GM12878 (cell line): ENCODE data around the gene UBE2G2. TPM values are rescaled to one million over a fixed set of nuclear protein-coding genes. Genes with fewer than 3 reads are reported as not detected.
A peak's percentile ranks its signal among the peaks of the same experiment; 100 is the strongest.

ENCODE experiments used
- ATAC-seq: fragments of 200-7000 bp; cut with Tn5 transposase; 3 replicates; pipeline ENCODE4 v1.9.1; 2020; ENCODE audit warnings: mild to moderate bottlenecking, moderate library complexity
- BruUV-seq: library from RNA; stranded (reverse); fragments of 400-500 nt; replicated peaks from 2 replicates; lab custom pipeline; 2021; lab: Mats Ljungman, UMichigan
- CTCF ChIA-PET: fragments of 300-600 bp; sonication (Branson Sonifier 250); formaldehyde crosslinking; extraction: SDS; loops from one replicate; lab custom pipeline; 2021; ENCODE audit warnings: inconsistent platforms; lab: Yijun Ruan, JAX
- POLR2A ChIA-PET: fragments of 350-600 bp; formaldehyde crosslinking; extraction: SDS; loops from one replicate; lab custom pipeline; 2021; ENCODE audit warnings: inconsistent platforms; lab: Charles Lee
- RAD21 ChIA-PET: fragments of 300-600 bp; sonication (Branson Sonifier 250); formaldehyde crosslinking; loops from one replicate; lab custom pipeline; 2023; ENCODE audit warnings: antibody characterized with exemption; ENCODE audit not compliant: unreplicated experiment; lab: Charles Lee
- SMC1A ChIA-PET: fragments of 300-600 bp; sonication (Branson Sonifier 250); formaldehyde crosslinking; loops from one replicate; lab custom pipeline; 2023; ENCODE audit not compliant: unreplicated experiment, uncharacterized antibody; lab: Charles Lee
- DNase-seq: peaks from one replicate; pipeline ENCODE4 v3.0.0-alpha.2; 2011; ENCODE audit warnings: low read depth, low spot score
- FAIRE-seq: peaks from 3 replicates; lab custom pipeline; 2011; peaks lifted over from hg19 to GRCh38; lab: Jason Lieb, UNC
- H2AFZ ChIP-seq: 2 replicates; pipeline ENCODE4 v1.6.0; 2011; ENCODE audit warnings: low read depth, low read length, control low read depth; ENCODE audit not compliant: control insufficient read depth
- H3K27ac ChIP-seq: 2 replicates; pipeline ENCODE4 v1.5.1; 2011; ENCODE audit warnings: control low read depth; ENCODE audit not compliant: control insufficient read depth, insufficient read depth
- H3K27me3 ChIP-seq, 2 experiments: replicated peaks in 1 of 2; 2 replicates each; pipeline versions ENCODE4 v1.6.0 to v1.6.1; 2011; ENCODE audit warnings: low read length in 1 of 2; ENCODE audit not compliant: control insufficient read depth in 2 of 2, insufficient read depth in 2 of 2
- H3K36me3 ChIP-seq, 2 experiments: 2 replicates each; pipeline ENCODE4 v1.5.1; 2011; ENCODE audit warnings: low read length in 1 of 2; ENCODE audit not compliant: control insufficient read depth in 2 of 2, insufficient read depth in 2 of 2
- H3K4me1 ChIP-seq: 2 replicates; pipeline ENCODE4 v1.6.1; 2011; ENCODE audit warnings: mild to moderate bottlenecking, low read length, moderate library complexity, mixed read lengths; ENCODE audit not compliant: control insufficient read depth, insufficient read depth
- H3K4me2 ChIP-seq: 2 replicates; pipeline ENCODE4 v1.6.0; 2011; ENCODE audit warnings: control low read depth; ENCODE audit not compliant: control insufficient read depth, insufficient read depth
- H3K4me3 ChIP-seq: fragments of 200-600 bp; sonication (generic); 2 replicates; pipeline ENCODE4 v1.5.1; 2016
- H3K79me2 ChIP-seq: 2 replicates; pipeline ENCODE4 v1.6.0; 2011; ENCODE audit warnings: low read length; ENCODE audit not compliant: control insufficient read depth, insufficient read depth
- H3K9ac ChIP-seq: 2 replicates; pipeline ENCODE4 v1.8.0; 2011; ENCODE audit warnings: low read length, control low read depth, mixed read lengths; ENCODE audit not compliant: control insufficient read depth, insufficient read depth
- H3K9me3 ChIP-seq: replicated peaks from 3 replicates; pipeline ENCODE4 v1.5.1; 2011; ENCODE audit warnings: mild to moderate bottlenecking, low read length; ENCODE audit not compliant: control insufficient read depth, insufficient read depth
- H4K20me1 ChIP-seq: 2 replicates; pipeline ENCODE4 v1.6.0; 2011; ENCODE audit not compliant: control insufficient read depth, insufficient read depth
- BMI1 ChIP-seq: fragments of 450-650 bp; IDR thresholded peaks from 2 replicates; pipeline ENCODE4 v1.6.1; 2016; ENCODE audit warnings: mild to moderate bottlenecking, moderate library complexity, borderline replicate concordance
- BRCA1 ChIP-seq: IDR thresholded peaks from 2 replicates; pipeline ENCODE4 v1.6.1; 2011; ENCODE audit warnings: low read depth, low read length, improper control_type of control experiment
- CBX5 ChIP-seq: sonication (generic); IDR thresholded peaks from 2 replicates; pipeline ENCODE4 v1.6.1; 2016; ENCODE audit warnings: low read depth, moderate library complexity, mild to moderate bottlenecking, inconsistent platforms
- CHD2 ChIP-seq: IDR thresholded peaks from 2 replicates; pipeline ENCODE4 v1.6.1; 2011; ENCODE audit warnings: low read depth, low read length, improper control_type of control experiment, borderline replicate concordance
- EGR1 ChIP-seq, 2 experiments: IDR thresholded peaks; 1 replicate in 1 of 2; 2 replicates in 1 of 2; pipeline ENCODE4 v1.6.1; 2011 to 2012; ENCODE audit warnings: low read depth in 2 of 2, low read length in 2 of 2, borderline replicate concordance in 1 of 2, mild to moderate bottlenecking in 1 of 2, moderate library complexity in 1 of 2
- FOXM1 ChIP-seq: IDR thresholded peaks from 2 replicates; pipeline ENCODE4 v1.6.1; 2012; ENCODE audit warnings: low read depth, mild to moderate bottlenecking, inconsistent platforms, low read length, moderate library complexity
- GABPA ChIP-seq: IDR thresholded peaks from 2 replicates; pipeline ENCODE4 v1.6.1; 2014; ENCODE audit warnings: antibody characterized with exemption, low read depth, mild to moderate bottlenecking, inconsistent platforms
- KDM1A ChIP-seq: fragments of 200-600 bp; sonication (generic); IDR thresholded peaks from 2 replicates; pipeline ENCODE4 v1.6.1; 2016; ENCODE audit warnings: borderline replicate concordance
- MEF2A ChIP-seq: IDR thresholded peaks from 2 replicates; pipeline ENCODE4 v1.6.1; 2011; ENCODE audit warnings: low read depth, mild to moderate bottlenecking, low read length, moderate library complexity; ENCODE audit not compliant: insufficient read depth
- MTA3 ChIP-seq: IDR thresholded peaks from 2 replicates; pipeline ENCODE4 v1.6.1; 2012; ENCODE audit warnings: low read length, inconsistent platforms, borderline replicate concordance
- POLR2AphosphoS2 ChIP-seq: IDR thresholded peaks from 2 replicates; pipeline ENCODE4 v1.6.1; 2011; ENCODE audit warnings: low read depth, mild to moderate bottlenecking, low read length, improper control_type of control experiment, moderate library complexity
- SMAD1 ChIP-seq: fragments of 450-650 bp; IDR thresholded peaks from 2 replicates; pipeline ENCODE4 v1.6.1; 2018; ENCODE audit warnings: mild to moderate bottlenecking, low read depth; ENCODE audit not compliant: partially characterized antibody
- SREBF2 ChIP-seq: IDR thresholded peaks from 2 replicates; pipeline ENCODE4 v1.6.1; 2012; ENCODE audit warnings: mild to moderate bottlenecking, low read length
- SRF ChIP-seq, 2 experiments: IDR thresholded peaks; 2 replicates each; pipeline ENCODE4 v1.6.1; 2011; ENCODE audit warnings: low read depth in 2 of 2, low read length in 2 of 2, mild to moderate bottlenecking in 1 of 2, moderate library complexity in 1 of 2
- STAT3 ChIP-seq: IDR thresholded peaks from 2 replicates; pipeline ENCODE4 v1.6.1; 2011; ENCODE audit warnings: low read depth, low read length, improper control_type of control experiment
- WGBS: methylation state at CpG from one replicate; pipeline ENCODE4 v1.1.6; 2016; ENCODE audit warnings: low lambda C conversion rate; ENCODE audit not compliant: insufficient replicate concordance, insufficient coverage; ENCODE audit errors: missing lambda C conversion rate; 5-methylcytosine and 5-hydroxymethylcytosine counted together
- in situ Hi-C: fragments of 300-500 bp; cut with MboI; formaldehyde crosslinking; loops from 9 replicates; pipeline ENCODE4 v1.14.3; 2018; ENCODE audit warnings: mixed read lengths
- intact Hi-C: fragments of 100-400 bp; cut with micrococcal nuclease; formaldehyde crosslinking; loops from one replicate; pipeline ENCODE4 v1.14.2; 2022; ENCODE audit not compliant: unreplicated experiment
- polyA plus RNA-seq, 11 experiments: library from polyadenylated mRNA; depleted of rRNA in 4 of 11; unstranded in 6 of 11; stranded (reverse) in 5 of 11; fragments of >200 nt; fragmentation: Nextera tagmentation in 4 of 11; fragmentation: Illumina TruSeq in 1 of 11; extraction: Ambion mirVana in 4 of 11; extraction: Trizol in 1 of 11; gene quantifications; 1 replicate in 1 of 11; 2 replicates in 10 of 11; pipeline versions ENCODE4 v1.2.1 to v1.2.3, GENCODE V29; 2011 to 2016; ENCODE audit warnings: inconsistent platforms in 2 of 11, missing spikeins in 2 of 11, low read depth in 1 of 11
- total RNA-seq, 4 experiments: library from RNA; depleted of rRNA in 3 of 4; stranded (reverse); fragments of >200 nt in 3 of 4; fragmentation: Illumina TruSeq in 1 of 4; extraction: Trizol in 1 of 4; gene quantifications; 2 replicates each; pipeline versions ENCODE4 v1.2.1 to v1.2.3, GENCODE V29; 2013 to 2021
- TF ChIP-seq, protein P1 (sequence below): fragments of 450-650 bp; IDR thresholded peaks from 2 replicates; pipeline ENCODE4 v1.6.1; 2017; ENCODE audit warnings: mild to moderate bottlenecking, low read depth, inconsistent platforms; ENCODE audit not compliant: poor library complexity, severe bottlenecking

Gene UBE2G2
- total and polyA plus RNA-seq, 10 of the 15 experiments (the other 5 are each of a cell fraction or from before 2014, with no cell fraction given), result 27.0 to 139 (median 75.9) TPM

DNA sequence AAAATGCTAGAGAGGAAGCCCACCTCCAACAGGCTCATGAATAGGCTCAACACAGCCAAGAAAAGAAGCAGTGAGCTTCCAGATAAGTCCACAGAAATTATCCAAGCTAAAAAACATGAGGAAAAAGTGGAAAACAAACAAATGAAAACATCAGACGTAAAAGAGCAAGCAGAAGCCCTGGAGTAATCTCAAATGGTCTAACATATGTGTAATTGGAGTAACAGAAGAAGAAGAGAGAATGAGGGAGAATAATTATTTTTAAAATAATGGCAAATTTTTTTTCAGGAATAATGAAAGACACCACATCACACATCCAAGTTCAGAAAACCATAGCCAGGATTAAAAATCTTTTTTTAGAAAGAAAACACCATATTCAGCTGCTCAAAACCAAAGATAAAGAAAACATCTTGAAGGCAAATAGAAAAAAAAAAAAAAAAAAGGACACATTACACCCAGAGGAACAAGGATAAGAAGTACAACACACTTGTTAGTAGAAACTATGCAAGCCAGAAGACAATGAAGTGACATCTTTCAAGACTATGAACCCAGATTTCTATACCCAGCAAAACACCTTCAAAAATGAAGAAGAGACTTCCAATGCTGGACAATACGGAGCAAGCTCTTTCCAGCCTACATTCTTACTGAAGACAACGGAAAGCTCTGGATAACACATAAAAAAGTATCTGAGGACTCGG, 26.9 kb upstream of the UBE2G2 start:
- FAIRE-seq (no peak), ATAC-seq (no peak), DNase-seq (no peak)
- H3K79me2 ChIP-seq, result no peaks in the 10 kb centered on the region
- H2AFZ ChIP-seq, result no peak overlapping the region
- H3K4me3 ChIP-seq, result no peak overlapping the region
- ChIA-PET CTCF (interaction anchor here (0.7 to 1.6 kb wide), 2 partner anchors 27 to 533 kb away, joined by 3 to 6 read pairs; partner anchors contain the start of gene UBE2G2), POLR2A (no interaction called here), RAD21 (no interaction called here), SMC1A (no interaction called here)
- no peak overlapping the region for H3K9ac ChIP-seq
- TF ChIP-seq CBX5 (0 out of 2 replicates have a peak, but pooled peaks have one; percentile 33), POLR2AphosphoS2 (no peak)
- in situ Hi-C loops (no loop called here), intact Hi-C loops (no loop called here)
- H3K4me2 ChIP-seq, result no peak overlapping the region
- no peak overlapping the region for H3K27ac ChIP-seq
- 5% methylated on average over 4 of the region's 4 CpGs for WGBS
- H3K27me3 ChIP-seq, result no peaks in the 10 kb centered on the region
- no peaks in the 10 kb centered on the region for H3K4me1 ChIP-seq
- no peaks in the 10 kb centered on the region for H3K36me3 ChIP-seq
- H3K9me3 ChIP-seq, result peaks cover 8% of the 10 kb centered on the region
- no peaks in the 10 kb centered on the region for H4K20me1 ChIP-seq
- BruUV-seq, result no TSS peak

DNA sequence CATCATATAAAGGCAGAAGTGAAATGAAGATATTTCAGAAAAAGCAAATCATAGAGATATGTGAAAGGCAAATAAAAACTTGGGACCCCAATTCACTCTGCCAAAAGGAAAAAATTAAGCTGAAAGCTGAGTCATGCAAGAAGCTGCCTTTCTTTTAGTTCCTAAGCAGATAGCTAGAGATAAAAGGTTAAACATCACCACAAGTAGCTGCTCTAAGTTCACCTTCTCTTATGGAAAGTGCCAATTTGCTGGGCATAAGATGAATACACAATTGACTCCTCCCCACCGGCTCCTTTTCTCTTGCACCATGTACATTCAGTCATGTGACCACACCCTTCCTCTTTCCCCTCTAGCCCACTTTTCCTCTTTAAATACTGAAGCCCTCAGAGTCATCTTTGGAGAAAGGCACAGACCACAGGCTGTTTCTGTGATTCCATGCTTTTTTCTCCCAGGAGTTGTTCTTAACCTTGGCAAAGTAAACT, 21.6 kb upstream of the UBE2G2 start:
- no peak overlapping the region for H3K27ac ChIP-seq
- no peak overlapping the region for H3K4me2 ChIP-seq
- ChIA-PET CTCF (interaction anchor here (1.6 kb wide), 1 partner anchor 23 kb away, joined by 5 read pairs; no protein-coding TSS in a partner anchor), SMC1A (no interaction called here), RAD21 (interaction anchor here (0.6 to 0.7 kb wide), 2 partner anchors 34 to 50 kb away, joined by 3 to 4 read pairs; partner anchors contain the start of gene PTTG1IP), POLR2A (no interaction called here)
- no peaks in the 10 kb centered on the region for H4K20me1 ChIP-seq
- H3K79me2 ChIP-seq, result no peaks in the 10 kb centered on the region
- no peak overlapping the region for H2AFZ ChIP-seq
- H3K4me3 ChIP-seq, result no peak overlapping the region
- WGBS, result 94% methylated on average over 1 of the region's 1 CpG
- no peaks in the 10 kb centered on the region for H3K36me3 ChIP-seq
- H3K9me3 ChIP-seq, result peaks cover 10% of the 10 kb centered on the region
- no peak overlapping the region for H3K9ac ChIP-seq
- no peaks in the 10 kb centered on the region for H3K4me1 ChIP-seq
- DNase-seq, result no peak
- no TSS peak for BruUV-seq
- ATAC-seq, result no peak
- FAIRE-seq, result no peak
- intact Hi-C loops (no loop called here), in situ Hi-C loops (no loop called here)
- H3K27me3 ChIP-seq, result no peaks in the 10 kb centered on the region
- TF ChIP-seq SMAD1, result no peak
- no peak for TF ChIP-seq KDM1A
- TF ChIP-seq SREBF2, result no peak
- no peak for TF ChIP-seq GABPA
- TF ChIP-seq FOXM1, result no peak
- no peak for TF ChIP-seq BRCA1
- no peak for TF ChIP-seq STAT3
- TF ChIP-seq EGR1 (IDR thresholded peaks at IDR 0.05; ENCODE audit: borderline replicate concordance in 1 of 2, low read depth in 2 of 2, low read length in 2 of 2), result no peak
- TF ChIP-seq SRF (IDR thresholded peaks at IDR 0.05; ENCODE audit: low read depth in 2 of 2, low read length in 2 of 2), result no peak
- TF ChIP-seq, protein P1, sequence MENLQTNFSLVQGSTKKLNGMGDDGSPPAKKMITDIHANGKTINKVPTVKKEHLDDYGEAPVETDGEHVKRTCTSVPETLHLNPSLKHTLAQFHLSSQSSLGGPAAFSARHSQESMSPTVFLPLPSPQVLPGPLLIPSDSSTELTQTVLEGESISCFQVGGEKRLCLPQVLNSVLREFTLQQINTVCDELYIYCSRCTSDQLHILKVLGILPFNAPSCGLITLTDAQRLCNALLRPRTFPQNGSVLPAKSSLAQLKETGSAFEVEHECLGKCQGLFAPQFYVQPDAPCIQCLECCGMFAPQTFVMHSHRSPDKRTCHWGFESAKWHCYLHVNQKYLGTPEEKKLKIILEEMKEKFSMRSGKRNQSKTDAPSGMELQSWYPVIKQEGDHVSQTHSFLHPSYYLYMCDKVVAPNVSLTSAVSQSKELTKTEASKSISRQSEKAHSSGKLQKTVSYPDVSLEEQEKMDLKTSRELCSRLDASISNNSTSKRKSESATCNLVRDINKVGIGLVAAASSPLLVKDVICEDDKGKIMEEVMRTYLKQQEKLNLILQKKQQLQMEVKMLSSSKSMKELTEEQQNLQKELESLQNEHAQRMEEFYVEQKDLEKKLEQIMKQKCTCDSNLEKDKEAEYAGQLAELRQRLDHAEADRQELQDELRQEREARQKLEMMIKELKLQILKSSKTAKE, result no peak
- no peak for TF ChIP-seq BMI1
- no peak for TF ChIP-seq MEF2A
- TF ChIP-seq MTA3, result no peak
- TF ChIP-seq CHD2, result no peak
